Medulla oblongata (tissue), 1 donor: ENCODE data around the gene OLIG2.

Experiments
- DNase-seq: peaks from one replicate; pipeline ENCODE4 v3.0.0-alpha.2; 2015; ENCODE audit errors: extremely low spot score

Gene OLIG2

GRCh38 chr21:33019885-33020557 is 5.7 kb upstream of the OLIG2 start:
- no peak for DNase-seq

DNA sequence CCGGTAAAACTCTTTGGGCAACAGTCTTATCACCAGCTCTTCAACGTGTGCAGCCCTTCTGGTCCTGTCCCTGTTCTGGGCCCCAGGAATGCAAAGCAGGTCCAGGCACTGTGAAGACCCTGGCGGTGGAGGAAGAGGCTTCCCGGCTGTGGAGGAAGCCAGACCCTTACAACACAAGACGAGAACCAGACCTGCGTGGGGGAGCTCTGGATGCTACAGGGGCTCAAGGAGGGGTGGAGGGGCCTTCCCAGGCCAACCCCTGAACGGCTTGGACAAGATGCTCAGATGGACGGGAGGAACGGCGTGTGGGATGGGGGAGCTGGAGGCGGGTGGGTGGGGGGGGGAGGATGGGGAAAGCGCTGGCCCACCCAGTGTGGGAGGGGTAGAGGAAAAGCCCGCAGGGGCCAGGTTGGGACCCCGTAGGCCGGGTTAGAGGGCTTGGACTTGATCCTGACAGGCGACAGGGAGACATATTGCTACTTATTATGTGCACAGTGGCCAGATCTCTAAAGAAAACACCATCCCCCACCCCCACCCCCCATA is 5.1 kb upstream of the OLIG2 start:
- no peak for DNase-seq

DNA sequence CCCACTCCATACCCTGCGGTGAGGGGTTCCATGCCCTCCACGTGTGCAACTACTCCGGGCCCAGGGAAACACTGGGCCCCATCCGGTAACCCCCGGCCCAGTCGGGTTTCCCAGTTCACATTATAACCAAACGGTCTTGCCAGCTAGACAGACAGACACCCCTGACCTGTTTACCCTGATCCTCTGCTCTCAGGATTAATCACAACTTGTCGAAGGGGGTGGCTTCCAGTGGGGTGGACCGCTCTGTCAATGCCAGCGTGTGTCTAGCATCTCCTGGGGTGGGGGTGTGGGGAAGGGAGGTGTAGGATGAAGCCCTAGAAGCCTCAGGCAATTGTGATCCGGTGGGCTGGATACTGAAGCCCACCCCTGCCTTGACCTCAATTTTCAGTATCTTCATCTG is 4.6 kb upstream of the OLIG2 start:
- no peak for DNase-seq

- no peak for DNase-seq
Observed at GRCh38 chr21:33021667-33022066, 4.1 kb upstream of the OLIG2 start.

- DNase-seq: no peak
Observed at GRCh38 chr21:33022489-33022827, 3.3 kb upstream of the OLIG2 start.

- DNase-seq: no peak
Observed at GRCh38 chr21:33022828-33023573, 2.7 kb upstream of the OLIG2 start.

GRCh38 chr21:33023574-33024200 is 2.0 kb upstream of the OLIG2 start:
- no peak for DNase-seq

GRCh38 chr21:33024201-33025103 is 1.3 kb upstream of the OLIG2 start:
- DNase-seq: peak; percentile 37

- DNase-seq: peak; percentile 79
Observed at GRCh38 chr21:33025106-33025488, 638 bp upstream of the OLIG2 start.

GRCh38 chr21:33026443-33026858 is 716 bp downstream of the OLIG2 start:
- no peak for DNase-seq

GRCh38 chr21:33026878-33027400 is 1.2 kb downstream of the OLIG2 start:
- DNase-seq: no peak

- no peak for DNase-seq
Observed at GRCh38 chr21:33027401-33028286, 1.9 kb downstream of the OLIG2 start.

DNA sequence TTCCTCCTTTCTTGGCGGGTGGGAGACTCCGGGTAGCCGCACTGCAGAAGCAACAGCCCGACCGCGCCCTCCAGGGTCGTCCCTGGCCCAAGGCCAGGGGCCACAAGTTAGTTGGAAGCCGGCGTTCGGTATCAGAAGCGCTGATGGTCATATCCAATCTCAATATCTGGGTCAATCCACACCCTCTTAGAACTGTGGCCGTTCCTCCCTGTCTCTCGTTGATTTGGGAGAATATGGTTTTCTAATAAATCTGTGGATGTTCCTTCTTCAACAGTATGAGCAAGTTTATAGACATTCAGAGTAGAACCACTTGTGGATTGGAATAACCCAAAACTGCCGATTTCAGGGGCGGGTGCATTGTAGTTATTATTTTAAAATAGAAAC is 2.5 kb downstream of the OLIG2 start:
- DNase-seq: no peak

DNA sequence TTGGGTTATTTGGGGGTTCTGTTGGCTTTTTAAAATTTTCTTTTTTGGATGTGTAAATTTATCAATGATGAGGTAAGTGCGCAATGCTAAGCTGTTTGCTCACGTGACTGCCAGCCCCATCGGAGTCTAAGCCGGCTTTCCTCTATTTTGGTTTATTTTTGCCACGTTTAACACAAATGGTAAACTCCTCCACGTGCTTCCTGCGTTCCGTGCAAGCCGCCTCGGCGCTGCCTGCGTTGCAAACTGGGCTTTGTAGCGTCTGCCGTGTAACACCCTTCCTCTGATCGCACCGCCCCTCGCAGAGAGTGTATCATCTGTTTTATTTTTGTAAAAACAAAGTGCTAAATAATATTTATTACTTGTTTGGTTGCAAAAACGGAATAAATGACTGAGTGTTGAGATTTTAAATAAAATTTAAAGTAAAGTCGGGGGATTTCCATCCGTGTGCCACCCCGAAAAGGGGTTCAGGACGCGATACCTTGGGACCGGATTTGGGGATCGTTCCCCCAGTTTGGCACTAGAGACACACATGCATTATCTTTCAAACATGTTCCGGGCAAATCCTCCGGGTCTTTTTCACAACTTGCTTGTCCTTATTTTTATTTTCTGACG is 3.1 kb downstream of the OLIG2 start:
- no peak for DNase-seq

GRCh38 chr21:33029385-33029921 is 3.7 kb downstream of the OLIG2 start:
- no peak for DNase-seq

DNA sequence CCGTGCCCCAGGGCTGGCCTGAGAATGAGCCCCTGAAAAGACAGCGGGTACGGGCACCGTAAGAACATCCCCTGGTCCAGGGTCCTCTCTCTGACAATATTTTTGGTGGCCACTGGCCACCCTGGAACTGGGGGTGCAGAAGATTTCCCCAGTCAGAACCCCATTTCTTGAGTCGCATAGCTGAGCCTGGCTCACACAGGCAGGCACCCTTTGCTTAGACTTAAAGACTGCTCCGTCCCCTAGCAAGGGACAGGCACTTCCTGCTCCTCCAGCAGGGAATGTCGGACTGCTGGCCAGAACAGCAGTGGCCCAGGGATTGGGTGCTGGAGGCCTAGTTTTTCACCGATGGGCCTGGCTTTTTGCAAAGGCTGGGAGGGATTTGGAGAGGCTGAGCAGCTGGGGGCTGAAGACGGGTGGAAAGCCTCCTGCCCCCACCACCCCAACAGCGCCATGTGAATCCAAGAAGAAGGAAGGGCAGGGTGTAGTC is 4.3 kb downstream of the OLIG2 start:
- no peak for DNase-seq

GRCh38 chr21:33030633-33031032 is 4.9 kb downstream of the OLIG2 start:
- no peak for DNase-seq

- no peak for DNase-seq
Observed at GRCh38 chr21:33031152-33031911, 5.6 kb downstream of the OLIG2 start.
